Lung (tissue), 16 donors: ENCODE data around the gene TOGARAM1. TPM values are rescaled to one million over a fixed set of nuclear protein-coding genes. Genes with fewer than 3 reads are reported as not detected.

Source experiments
- ATAC-seq: fragments of 200-7000 bp; cut with Tn5 transposase; one replicate; pipeline ENCODE4 v1.9.1; 2020; ENCODE audit warnings: moderate number of reproducible peaks; ENCODE audit not compliant: insufficient read depth, low FRiP score
- DNase-seq, 3 donors: peaks; one replicate each; pipeline ENCODE4 v3.0.0-alpha.2; 2013 to 2017
- H3K27ac ChIP-seq, 2 donors: one replicate each; pipeline ENCODE4 v1.5.1; 2013; ENCODE audit warnings: mild to moderate bottlenecking in 2 of 2, moderate library complexity in 2 of 2, control low read depth in 1 of 2, inconsistent platforms in 1 of 2, low read depth in 1 of 2, low read length in 1 of 2
- H3K27me3 ChIP-seq, 3 donors: one replicate each; pipeline ENCODE4 v1.5.1; 2013; ENCODE audit warnings: low read length in 2 of 3; ENCODE audit not compliant: control insufficient read depth in 3 of 3, insufficient read depth in 3 of 3
- H3K36me3 ChIP-seq, 4 donors: one replicate each; pipeline ENCODE4 v1.5.1; 2013; ENCODE audit warnings: low read length in 4 of 4, mild to moderate bottlenecking in 1 of 4, moderate library complexity in 1 of 4; ENCODE audit not compliant: control insufficient read depth in 4 of 4, insufficient read depth in 4 of 4
- H3K4me1 ChIP-seq, 5 donors: one replicate each; pipeline ENCODE4 v1.5.1; 2013; ENCODE audit warnings: low read length in 5 of 5, mild to moderate bottlenecking in 2 of 5, moderate library complexity in 1 of 5; ENCODE audit not compliant: control insufficient read depth in 5 of 5, insufficient read depth in 5 of 5
- H3K4me3 ChIP-seq: one replicate; pipeline ENCODE4 v1.5.1; 2013; ENCODE audit warnings: mild to moderate bottlenecking, control low read depth, moderate library complexity
- H3K9ac ChIP-seq, 2 donors: one replicate each; pipeline ENCODE4 v1.5.1; 2013; ENCODE audit warnings: low read length in 2 of 2, control low read depth in 1 of 2; ENCODE audit not compliant: insufficient read depth in 1 of 2
- H3K9me3 ChIP-seq, 4 donors: one replicate each; pipeline ENCODE4 v1.5.1; 2013; ENCODE audit warnings: low read length in 3 of 4, mild to moderate bottlenecking in 1 of 4, moderate library complexity in 1 of 4; ENCODE audit not compliant: control insufficient read depth in 4 of 4, insufficient read depth in 3 of 4
- WGBS, 2 donors: extraction: QIAGEN DNeasy Blood & Tissue Kit; methylation state at CpG; one replicate each; pipeline ENCODE4 v1.1.7; 2013; 5-methylcytosine and 5-hydroxymethylcytosine counted together
- long read RNA-seq, 5 donors: transcript quantifications; one replicate each; lab custom pipeline, GENCODE V29; 2026
- polyA plus RNA-seq, 2 donors: library from polyadenylated mRNA; stranded (reverse); fragments of 200-250 nt; gene quantifications; one replicate each; pipeline ENCODE4 v1.2.1, GENCODE V29; 2013
- total RNA-seq, 2 donors: library from RNA; depleted of rRNA in 1 of 2; stranded (reverse); fragments of >200 nt in 1 of 2; gene quantifications; one replicate each; pipeline ENCODE4 v1.2.1, GENCODE V29; 2014 to 2021
- TF ChIP-seq, protein P1 (sequence below): IDR thresholded peaks from 2 replicates; pipeline ENCODE4 v1.5.1; 2012; ENCODE audit warnings: mild to moderate bottlenecking; ENCODE audit errors: control extremely low read depth, extremely low read depth
- donor health status: control.
- donor health status: control.
- donor health status: Bipolar disorder and iron deficiency.
- donor health status: healthy.
- donor health status: DM: yes; HTN: yes; CAD: no.

Gene TOGARAM1, protein sequence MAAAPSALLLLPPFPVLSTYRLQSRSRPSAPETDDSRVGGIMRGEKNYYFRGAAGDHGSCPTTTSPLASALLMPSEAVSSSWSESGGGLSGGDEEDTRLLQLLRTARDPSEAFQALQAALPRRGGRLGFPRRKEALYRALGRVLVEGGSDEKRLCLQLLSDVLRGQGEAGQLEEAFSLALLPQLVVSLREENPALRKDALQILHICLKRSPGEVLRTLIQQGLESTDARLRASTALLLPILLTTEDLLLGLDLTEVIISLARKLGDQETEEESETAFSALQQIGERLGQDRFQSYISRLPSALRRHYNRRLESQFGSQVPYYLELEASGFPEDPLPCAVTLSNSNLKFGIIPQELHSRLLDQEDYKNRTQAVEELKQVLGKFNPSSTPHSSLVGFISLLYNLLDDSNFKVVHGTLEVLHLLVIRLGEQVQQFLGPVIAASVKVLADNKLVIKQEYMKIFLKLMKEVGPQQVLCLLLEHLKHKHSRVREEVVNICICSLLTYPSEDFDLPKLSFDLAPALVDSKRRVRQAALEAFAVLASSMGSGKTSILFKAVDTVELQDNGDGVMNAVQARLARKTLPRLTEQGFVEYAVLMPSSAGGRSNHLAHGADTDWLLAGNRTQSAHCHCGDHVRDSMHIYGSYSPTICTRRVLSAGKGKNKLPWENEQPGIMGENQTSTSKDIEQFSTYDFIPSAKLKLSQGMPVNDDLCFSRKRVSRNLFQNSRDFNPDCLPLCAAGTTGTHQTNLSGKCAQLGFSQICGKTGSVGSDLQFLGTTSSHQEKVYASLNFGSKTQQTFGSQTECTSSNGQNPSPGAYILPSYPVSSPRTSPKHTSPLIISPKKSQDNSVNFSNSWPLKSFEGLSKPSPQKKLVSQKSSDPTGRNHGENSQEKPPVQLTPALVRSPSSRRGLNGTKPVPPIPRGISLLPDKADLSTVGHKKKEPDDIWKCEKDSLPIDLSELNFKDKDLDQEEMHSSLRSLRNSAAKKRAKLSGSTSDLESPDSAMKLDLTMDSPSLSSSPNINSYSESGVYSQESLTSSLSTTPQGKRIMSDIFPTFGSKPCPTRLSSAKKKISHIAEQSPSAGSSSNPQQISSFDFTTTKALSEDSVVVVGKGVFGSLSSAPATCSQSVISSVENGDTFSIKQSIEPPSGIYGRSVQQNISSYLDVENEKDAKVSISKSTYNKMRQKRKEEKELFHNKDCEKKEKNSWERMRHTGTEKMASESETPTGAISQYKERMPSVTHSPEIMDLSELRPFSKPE (N-terminal part only)
- total RNA-seq (10 to 100 TPM; 18.0 to 52.0 TPM), polyA plus RNA-seq (1 to 10 TPM; 4.2 to 4.7 TPM)
- long read RNA-seq, donor 1, full-length matches to known transcripts: 3 of 12 reads
- long read RNA-seq, donor 1, partial matches to known transcripts: 9 of 12 reads
- long read RNA-seq, donor 1, other reads (novel, unspliced or antisense): 0 of 12 reads
- long read RNA-seq, donor 2, partial matches to known transcripts: 7 of 8 reads
- long read RNA-seq, donor 2, other reads (novel, unspliced or antisense): 0 of 8 reads
- long read RNA-seq, donor 3, full-length matches to known transcripts: 1 of 10 reads
- long read RNA-seq, donor 3, partial matches to known transcripts: 9 of 10 reads
- long read RNA-seq, donor 3, other reads (novel, unspliced or antisense): 0 of 10 reads
- long read RNA-seq, donor 4, partial matches to known transcripts: 5 of 7 reads
- long read RNA-seq, donor 4, other reads (novel, unspliced or antisense): 0 of 7 reads
- long read RNA-seq, donor 5, full-length matches to known transcripts: 5 of 14 reads
- long read RNA-seq, donor 5, partial matches to known transcripts: 9 of 14 reads
- long read RNA-seq, donor 5, other reads (novel, unspliced or antisense): 0 of 14 reads

DNA sequence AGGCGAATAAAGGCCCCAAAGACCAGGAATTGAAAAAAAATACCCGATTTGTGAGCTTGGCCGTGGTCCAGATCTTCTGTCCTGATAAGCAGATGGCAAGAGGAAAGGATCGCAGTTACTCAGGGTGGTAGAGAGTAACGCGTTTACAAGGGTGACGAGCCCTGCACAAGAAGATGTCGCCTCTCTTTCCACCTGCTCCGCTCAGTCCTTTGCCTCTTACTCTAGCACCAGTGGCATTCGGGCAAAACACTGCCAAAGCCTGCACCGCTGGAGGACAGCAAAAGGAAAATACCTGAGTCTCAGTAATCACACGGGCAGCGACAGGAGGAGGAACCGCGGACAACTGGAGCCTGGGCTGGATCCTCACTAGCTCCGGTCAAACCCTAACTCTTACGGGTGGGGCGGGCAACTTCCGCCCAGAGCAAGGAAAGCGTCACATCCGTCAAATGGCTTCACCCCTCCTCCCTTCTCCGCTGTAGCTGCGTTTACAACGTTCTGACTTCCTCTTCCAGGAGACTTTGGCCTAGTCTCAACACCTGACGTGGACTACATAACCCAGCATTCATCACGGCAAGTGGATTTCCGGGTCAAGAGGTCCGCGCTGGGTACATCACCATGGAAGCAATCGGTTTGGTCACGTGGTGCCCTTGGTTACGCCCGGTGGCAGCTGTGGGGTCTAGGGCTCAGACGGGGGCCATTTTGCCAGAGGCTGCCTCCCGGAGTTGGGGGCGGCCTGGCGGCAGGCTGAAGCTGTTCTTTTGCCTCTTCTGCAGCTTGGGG lies at the start of gene TOGARAM1, which contains the start of gene KLHL28:
Gene TOGARAM1 (plus strand): TSS at position 637 of the 780 bp plus-strand sequence. CDS start 232 bp downstream, outside the sequence.
Gene KLHL28 (minus strand): TSS at position 394 of the 780 bp plus-strand sequence. CDS start 16,019 bp downstream, outside the sequence.
- peak; percentile 99 to 100 (median 100) for DNase-seq
- H3K36me3 ChIP-seq: peaks cover 0 to 9% (median 0%) of the 10 kb centered on the region in 4 donors
- peak within 1 kb of the TSS; percentile 80 to 90 for H3K9ac ChIP-seq
- no peaks in the 10 kb centered on the region for H3K9me3 ChIP-seq
- TF ChIP-seq, protein P1, sequence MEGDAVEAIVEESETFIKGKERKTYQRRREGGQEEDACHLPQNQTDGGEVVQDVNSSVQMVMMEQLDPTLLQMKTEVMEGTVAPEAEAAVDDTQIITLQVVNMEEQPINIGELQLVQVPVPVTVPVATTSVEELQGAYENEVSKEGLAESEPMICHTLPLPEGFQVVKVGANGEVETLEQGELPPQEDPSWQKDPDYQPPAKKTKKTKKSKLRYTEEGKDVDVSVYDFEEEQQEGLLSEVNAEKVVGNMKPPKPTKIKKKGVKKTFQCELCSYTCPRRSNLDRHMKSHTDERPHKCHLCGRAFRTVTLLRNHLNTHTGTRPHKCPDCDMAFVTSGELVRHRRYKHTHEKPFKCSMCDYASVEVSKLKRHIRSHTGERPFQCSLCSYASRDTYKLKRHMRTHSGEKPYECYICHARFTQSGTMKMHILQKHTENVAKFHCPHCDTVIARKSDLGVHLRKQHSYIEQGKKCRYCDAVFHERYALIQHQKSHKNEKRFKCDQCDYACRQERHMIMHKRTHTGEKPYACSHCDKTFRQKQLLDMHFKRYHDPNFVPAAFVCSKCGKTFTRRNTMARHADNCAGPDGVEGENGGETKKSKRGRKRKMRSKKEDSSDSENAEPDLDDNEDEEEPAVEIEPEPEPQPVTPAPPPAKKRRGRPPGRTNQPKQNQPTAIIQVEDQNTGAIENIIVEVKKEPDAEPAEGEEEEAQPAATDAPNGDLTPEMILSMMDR: no peak
- H3K4me1 ChIP-seq: peaks cover 5 to 30% (median 7%) of the 10 kb centered on the region in 5 donors
- ATAC-seq: peak; percentile 95
- H3K27ac ChIP-seq: peak within 1 kb of the TSS; percentile 87 to 98
- 0% methylated on average over 35 to 37 of the region's 37 CpGs for WGBS, 2 donors
- H3K4me3 ChIP-seq: peak within 1 kb of the TSS; percentile 91
- no peaks in the 10 kb centered on the region for H3K27me3 ChIP-seq

DNA sequence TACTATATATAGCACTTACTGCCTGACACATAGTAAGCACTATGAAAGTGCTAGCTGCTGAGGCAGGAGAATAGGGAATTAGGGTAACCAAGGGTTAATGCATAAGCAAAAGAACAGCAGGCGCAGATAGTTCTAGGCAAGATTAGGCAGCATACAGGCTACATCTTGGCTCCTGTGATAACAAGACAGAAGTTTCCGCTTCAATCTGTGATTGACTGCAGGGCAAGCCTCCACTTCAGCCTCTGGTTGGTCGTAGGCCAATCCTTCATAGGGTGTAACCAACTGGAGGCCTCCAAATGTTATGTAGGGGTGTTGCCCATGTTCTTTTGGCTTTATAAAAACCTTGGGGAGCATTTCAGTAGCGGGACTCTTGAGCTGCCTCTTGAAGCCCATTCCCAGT lies 47.1 kb upstream of the TOGARAM1 start:
- ATAC-seq (no peak), DNase-seq (peak; percentile 26 to 60 (median 55))
- Histone ChIP-seq H3K27ac (no peak overlapping the region), H3K27me3 (peaks cover 0 to 3% (median 2%) of the 10 kb centered on the region in 3 donors), H3K36me3 (no peaks in the 10 kb centered on the region), H3K9ac (no peak overlapping the region), H3K9me3 (peaks cover 0 to 7% (median 0%) of the 10 kb centered on the region in 4 donors), H3K4me1 (peaks cover 0 to 2% (median 0%) of the 10 kb centered on the region in 5 donors), H3K4me3 (no peak overlapping the region)
- TF ChIP-seq, protein P1: no peak
- 56 to 73% methylated on average over 4 of the region's 4 CpGs for WGBS, 2 donors
